Fibroblast of skin of abdomen (primary cell): ENCODE measurements around the gene TTC29.
"Not testable (repeated sequence)": the region's sequence is repeated elsewhere in the genome, so short reads cannot be mapped to it uniquely, and the experiment has no call there.

Source experiments
- DNase-seq: peaks from one replicate; pipeline ENCODE4 v3.0.0-alpha.2; 2013

TTC29 gene

DNA sequence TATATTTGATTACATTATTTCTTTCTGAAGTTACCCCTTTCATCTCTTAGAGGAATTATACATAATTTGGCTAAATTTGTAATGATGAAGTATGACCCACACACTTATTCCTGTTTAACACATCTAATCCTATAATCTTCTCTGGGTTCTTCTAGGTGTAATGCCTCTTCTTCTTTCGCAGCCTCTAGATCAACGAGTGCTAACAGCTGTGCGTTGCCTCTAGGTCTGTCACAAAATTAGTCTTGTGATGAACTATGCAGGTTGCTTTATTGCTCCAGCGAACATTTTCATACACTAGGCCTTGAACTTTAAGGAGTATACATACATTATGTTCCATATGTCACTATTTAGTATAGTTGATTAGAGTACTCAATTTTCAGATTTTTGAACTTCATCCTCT is 89.9 kb downstream of the TTC29 start:
- no peak for DNase-seq

DNA sequence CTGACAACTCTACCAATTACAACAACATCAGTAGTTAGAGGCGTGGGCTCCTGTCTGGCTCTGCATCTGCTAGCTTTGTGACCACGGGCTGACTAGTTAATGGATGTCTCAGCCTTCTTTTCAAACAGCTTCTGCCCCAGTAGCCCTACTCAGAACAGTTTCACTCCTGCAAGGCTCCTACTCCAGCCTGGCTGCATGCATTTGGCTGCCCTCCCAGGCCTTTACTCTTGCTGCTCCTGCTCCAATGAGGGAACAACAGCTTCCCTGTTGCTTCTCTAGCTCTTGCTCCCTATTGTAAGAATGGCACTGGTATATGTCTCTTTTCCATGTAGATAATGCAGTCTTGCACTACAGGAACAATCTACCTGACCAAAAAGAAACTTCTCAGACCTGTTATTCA is 93.3 kb downstream of the TTC29 start:
- no peak for DNase-seq

DNA sequence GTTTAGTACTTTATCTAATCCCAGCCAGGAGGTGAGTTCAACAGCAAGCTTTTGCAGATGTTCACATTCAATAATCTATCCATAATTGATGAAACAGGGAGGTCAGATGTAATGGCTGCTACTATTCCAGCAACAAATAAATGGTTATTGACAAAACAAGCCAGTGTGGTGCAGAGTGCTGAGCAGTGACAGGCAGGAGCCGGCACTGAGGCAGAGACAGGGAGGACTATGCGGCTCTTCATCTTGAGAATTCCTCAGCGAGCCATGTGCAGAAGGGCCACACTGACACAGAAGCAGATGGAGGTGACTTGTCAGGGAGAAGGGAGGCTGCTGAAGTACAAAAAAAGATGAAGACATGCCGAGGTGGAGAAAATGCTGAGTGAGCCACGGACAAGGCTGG is 98.3 kb downstream of the TTC29 start:
- DNase-seq, result no peak

DNA sequence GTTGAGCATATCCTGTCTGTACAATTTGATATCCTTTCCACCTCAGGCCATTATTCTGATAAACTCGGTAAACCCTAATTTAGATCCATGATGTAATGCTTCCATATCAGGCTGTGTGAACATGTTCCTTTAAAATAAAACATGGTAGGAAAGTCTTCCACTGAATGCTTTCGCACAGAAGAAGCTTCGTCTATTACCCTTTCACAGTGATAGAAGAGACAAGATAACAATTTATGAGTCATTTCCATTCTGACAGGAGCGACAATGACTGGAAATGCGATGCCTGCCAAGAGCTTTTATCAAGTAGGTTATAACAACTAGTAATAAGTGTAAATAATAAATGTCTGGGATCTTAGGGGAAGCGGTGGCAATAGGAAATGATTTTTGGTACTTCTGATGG is 98.8 kb downstream of the TTC29 start:
- no peak for DNase-seq

DNA sequence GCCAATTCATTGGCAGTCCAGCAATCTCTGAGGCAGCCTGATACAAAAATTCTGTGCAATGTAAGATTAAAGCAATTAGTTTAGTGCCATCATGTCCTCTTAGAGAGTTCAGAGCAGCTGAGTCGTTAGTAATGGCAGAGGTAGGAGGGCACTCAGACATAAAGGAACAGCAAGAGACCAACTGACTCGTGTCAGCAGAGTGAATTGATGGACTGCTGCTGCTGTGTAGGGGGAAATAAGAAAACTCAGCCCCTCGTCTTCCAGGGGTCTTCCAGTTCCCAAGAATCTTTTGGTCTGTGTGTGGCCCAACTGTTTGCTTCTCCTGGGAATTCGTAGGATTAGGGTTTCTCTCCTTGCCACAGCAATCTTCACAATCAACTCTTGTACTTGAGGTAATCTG is 100.9 kb downstream of the TTC29 start:
- no peak for DNase-seq

DNA sequence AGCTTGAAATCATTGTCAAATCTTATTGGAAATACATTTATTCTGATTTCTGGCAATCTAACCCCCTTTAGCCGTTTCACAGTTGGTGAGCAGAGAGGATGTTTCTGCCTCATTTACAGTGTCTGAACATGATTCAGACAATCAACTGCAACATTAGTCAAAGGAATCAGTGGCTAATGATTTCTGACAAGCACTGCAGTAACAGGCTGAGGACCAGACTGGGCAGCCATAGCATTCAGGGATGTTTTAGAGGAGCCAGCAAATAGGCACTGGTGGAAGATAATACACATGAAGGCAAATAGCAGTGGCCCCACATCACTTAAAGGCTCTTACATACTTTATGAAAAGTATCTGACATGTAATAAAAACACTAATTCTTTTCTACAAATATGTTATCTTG is 102.8 kb downstream of the TTC29 start:
- DNase-seq, result no peak

DNA sequence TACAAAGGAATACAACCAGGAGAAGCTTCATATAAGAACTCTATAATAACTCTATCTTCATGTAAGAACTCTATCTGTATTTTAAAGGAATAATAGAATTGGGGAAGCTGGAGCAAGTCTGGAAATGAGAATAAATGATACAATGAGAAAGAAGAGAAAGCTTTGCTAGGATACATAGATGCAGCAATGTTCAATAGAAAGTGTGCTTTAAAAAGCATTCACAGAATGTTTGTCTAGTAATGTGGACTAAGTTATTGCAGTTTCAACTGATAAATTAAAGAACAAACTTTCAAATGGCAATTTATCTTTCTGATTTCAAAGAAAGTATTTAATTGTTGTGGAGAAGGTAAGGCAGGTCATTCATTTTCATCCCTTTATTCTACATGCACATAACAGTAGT is 104.9 kb downstream of the TTC29 start:
- DNase-seq, result no peak

DNA sequence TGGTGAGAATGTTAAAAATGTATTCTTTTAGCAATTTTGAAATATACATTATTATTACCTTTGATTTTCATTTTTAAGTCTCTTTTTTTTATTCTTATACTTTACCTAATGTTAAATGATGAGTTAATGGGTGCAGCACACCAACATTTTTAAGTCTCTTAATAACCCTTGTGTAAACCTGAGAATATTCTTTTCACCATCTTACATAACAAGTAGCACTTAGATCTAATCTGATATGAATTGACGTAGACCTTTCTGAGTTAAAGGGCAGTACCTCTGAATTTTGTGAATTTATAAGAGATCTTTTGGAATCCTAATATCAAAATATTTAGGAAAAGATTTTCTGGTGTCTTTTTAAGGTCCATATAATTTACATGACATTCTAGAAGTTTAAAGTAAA is 110.6 kb downstream of the TTC29 start:
- DNase-seq, result no peak

DNA sequence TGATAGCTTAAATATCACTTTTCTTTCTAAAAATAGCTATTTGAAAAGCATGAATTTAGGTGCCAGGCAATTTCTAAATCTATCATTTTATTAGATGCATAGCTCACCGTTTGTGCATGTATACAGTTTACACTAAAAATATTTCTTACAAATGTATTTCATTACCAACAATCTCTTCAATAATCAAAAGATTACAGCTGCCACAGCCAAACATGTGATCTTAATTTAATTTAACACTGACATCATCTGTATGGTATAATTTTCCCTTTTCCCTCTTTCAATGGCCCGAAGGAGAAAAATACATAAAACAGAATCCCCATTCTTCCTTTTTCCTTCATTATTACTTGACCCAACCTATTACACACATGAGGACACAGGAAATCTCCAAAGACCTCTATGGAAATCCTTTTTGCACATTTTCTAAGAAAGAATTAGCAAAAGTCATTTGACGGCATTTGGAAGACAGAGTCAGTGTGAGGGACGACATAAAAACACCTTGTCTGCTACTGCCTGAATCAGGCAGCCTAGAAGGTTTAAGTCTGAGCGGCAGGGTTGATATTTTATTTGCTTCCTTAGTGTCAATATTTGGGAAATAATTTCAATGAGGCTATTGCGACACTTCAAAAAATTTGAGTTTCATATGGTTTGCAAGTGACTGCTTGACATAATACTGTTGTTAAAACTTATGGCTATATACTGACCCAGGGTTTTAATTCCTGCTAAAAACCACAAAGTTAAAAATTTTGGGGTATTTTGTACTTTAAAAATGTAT is 111.2 kb downstream of the TTC29 start:
- DNase-seq, result no peak

DNA sequence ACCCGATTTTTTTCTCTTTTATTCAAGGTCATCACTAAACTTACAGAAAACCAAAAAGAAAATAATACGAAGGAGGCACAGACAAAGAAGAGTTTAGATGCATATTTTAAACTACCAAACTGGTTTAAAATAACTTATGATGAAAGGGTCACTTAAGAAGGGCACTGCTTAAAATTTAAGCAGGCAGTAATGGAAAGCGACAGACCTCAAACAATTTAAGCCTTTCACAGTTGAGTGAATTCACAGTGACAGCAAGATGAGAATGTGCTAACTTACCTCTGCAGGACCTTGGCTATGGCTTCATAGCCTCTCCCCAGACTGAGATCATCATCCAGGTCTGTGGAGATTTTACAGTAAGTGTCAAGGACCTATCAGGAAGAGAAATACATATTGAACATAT is 112.1 kb downstream of the TTC29 start:
- no peak for DNase-seq

DNA sequence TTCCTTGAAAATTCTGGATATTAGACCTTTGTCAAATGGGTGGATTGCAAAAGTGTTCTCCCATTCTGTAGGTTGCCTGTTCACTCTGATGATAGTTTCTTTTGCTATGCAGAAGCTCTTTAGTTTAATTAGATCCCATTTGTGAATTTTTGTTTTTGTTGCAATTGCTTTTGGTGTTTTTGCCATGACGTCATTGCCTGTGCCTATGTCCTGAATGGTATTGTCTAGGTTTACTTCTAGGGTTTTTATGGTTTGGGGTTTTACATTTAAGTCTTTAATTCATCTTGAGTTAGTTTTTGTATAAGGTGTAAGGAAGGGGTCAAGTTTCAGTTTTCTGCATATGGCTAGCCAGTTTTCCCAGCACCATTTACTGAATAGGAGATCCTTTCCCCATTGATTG is 122.7 kb downstream of the TTC29 start:
- DNase-seq, result not testable (repeated sequence)

DNA sequence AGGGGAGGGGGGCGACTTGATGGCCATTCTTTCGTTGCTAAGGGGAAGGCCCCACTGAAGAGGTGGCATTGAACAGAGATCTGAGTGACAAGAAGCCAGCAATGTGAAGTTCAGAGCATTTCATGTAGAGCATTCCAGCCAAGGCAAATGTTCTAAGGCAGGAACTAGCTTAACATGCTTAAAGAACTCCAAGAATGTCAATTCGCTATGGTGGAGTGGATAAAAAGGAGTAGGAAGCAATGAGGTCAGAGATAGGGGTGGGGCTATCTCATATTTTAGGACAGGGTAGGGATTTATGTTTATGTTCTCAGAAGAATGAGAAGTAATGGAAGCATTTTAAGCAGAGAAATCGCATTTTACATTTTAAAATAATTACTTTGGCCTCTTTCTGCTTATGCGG is 130.9 kb downstream of the TTC29 start:
- DNase-seq, result no peak

DNA sequence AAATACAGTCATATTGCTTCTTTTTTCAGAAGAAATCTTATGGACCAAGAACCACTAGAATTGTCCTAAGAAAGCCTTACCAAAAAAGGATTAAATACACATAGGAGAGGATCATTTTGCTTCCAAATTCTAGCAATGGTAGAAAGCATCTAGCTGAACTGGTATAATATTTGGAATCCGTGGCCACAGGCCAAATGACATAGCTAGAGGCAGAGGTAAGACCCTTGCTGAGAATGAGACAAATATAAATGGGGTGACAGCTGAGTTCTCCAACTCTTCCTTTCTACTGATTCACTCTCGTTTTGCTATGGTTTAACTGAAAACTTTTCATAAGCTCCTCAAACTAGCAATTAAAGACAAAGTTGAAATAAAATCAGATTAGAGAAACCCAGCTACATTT is 150.0 kb downstream of the TTC29 start:
- DNase-seq, result no peak

DNA sequence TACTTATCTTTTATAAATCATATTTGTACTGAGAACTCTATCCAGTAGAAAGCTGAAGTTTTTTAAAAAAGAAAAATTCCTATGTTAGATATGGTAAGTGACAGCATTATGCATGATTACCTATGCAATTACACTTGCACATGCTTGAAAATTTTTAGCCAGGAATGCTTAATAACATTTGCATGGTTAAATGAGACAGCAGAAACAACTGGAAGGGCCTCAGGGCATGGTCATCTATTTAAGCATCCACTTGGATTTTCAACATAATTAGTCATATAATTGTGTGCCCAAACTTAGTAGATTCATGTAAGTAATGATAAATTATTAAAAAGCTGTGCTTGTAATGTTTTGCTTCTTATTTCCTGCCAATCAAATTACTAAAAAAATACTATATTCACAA is 151.9 kb downstream of the TTC29 start:
- no peak for DNase-seq

DNA sequence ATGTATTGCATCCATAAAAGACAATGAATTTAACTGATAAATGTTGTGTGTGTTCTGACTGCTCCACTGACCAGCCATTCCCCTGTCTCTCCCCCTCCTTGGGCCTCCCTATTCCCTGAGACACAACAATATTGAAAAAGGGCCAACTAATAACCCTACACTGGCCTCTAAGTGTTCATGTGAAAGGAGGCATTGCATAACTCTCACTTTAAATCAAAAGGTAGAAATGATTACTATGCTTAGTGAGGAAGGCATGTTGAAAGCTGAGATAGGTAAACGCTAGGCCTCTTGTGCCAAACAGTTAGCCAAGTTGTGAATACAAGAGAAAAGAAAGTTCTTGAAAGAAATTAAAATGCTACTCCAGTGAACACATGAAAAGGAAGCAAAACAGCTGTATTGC is 154.2 kb downstream of the TTC29 start:
- DNase-seq, result no peak

DNA sequence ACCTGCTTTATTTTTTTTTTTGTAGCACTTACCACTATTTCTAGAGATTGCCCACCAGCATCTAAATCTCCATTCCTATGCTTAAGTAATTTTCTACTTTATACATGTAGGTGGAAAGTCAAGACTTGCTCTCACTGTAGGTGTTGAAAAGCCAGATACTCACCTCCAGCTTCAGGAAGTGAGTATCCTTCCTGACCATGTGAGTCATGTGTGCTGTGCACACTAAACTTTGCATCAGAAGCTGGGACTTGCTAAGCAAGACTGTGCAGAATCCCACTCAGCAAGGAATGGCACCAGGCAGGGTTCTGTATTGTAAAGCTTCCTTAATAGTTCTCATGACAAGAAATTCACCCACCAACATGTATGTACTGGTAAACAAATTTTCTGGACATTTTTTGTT is 155.1 kb downstream of the TTC29 start:
- DNase-seq, result no peak

DNA sequence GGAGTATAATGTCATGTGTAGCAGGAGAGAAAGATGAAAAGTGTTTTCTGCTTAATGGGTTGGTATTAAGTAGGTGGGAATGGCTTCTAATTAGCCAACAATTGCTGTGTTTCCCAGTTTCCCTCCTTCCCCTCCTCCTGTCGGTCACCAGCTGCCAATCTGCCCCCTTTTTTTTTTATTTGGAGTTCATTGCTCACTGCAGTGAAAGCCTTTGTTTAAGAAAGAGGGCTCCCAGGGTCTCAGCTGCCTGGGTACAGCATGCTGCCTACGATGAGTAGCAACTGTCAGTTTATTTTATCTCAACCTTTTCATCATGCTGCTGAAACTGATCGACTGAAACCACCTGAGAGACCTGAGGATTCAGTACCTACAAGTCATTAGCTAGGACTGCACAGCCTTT is 157.9 kb downstream of the TTC29 start:
- DNase-seq, result no peak

DNA sequence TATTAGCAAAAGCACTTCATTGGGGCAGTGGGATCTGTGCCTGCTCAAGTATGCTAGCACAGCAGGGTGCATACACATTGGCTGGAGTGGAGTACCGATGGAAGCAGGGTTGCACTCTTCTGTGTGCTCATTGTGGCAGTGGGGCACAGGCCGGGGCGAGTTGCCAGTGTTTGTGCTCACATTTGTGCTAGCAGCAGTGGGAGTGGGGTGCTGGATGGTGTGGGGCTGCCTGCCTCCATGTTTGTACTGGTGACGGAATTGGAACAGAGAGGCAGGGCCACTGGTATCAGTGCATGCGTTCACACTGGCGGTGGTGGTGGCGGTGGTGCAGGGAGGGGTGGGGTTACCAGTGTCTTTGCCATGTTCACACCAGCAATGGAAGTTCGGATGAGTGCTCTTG is 169.0 kb downstream of the TTC29 start:
- DNase-seq, result no peak

DNA sequence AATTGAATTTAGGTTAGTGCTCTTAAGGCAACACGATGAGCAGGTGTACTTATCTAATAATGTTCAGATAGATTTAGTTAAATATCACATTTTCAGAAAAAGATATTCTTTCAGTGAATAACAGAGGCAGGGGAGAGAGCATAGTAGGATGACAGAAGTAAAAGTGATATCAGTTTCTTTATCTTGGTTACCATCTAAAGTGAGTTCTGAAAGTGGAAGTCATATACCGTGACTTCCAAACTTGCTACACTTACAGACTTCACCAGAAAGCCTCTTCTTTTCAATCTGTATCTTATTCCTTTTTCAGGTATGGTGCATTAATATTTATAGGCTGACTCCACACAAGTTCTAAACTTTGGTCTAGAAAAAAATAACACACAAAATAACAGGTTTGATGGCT is 182.1 kb downstream of the TTC29 start:
- DNase-seq, result no peak

DNA sequence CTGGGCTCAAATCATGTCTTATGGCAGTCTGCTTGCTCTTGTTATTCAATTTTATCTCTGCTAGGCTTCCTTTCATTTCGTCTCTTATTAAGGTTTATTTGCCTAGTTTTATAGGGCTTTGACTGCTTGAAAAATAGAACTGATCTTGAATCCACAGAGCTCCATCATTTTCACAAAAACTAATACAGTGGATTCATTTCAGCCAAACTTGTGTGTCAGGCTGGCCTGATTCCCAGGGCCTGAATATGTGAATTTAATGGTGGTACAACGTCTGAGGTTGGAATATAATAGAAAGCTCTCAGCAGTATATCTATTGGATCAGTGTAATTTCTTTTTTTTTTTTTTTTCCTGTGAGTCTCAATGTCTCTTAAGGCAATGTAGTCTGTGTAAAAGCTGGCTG is 183.6 kb downstream of the TTC29 start:
- no peak for DNase-seq

DNA sequence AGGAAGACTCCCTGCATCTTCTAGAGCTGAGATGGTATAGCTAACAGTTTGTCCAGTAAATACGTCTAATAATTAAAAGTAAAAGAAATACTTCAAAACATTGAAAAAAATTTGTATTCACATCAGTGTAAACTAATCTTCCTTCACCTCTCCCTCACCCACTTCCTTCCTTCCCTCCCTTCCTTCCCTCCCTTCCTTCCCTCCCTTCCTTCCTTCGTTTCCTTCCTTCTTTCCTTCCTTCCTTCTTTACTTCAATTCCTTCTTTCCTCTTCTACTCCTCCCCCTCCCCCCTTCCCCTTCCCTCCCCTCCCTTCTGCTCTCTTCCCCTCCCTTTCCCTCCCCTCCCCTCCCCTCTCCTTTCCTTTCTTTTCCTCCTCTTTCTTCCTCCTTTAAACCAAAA is 203.2 kb downstream of the TTC29 start:
- no peak for DNase-seq

DNA sequence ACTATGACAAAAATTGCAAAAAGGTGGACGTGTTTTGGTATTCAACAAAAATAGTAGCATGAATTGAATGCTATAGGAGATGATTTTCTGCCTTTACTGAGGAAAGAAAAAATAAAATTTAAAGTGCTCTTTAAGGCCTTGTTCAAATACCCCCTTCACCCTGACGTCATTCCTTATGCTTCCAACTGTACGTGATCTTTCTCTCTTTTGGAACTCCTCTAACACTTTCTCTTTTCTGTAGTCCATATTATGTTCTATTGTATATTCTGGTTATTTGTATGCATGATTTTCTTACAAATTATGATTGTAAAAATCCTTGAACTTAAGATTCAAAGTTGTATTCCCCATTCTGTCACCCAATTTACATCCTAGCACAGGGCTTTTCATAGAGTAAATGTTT is 206.5 kb downstream of the TTC29 start:
- no peak for DNase-seq

DNA sequence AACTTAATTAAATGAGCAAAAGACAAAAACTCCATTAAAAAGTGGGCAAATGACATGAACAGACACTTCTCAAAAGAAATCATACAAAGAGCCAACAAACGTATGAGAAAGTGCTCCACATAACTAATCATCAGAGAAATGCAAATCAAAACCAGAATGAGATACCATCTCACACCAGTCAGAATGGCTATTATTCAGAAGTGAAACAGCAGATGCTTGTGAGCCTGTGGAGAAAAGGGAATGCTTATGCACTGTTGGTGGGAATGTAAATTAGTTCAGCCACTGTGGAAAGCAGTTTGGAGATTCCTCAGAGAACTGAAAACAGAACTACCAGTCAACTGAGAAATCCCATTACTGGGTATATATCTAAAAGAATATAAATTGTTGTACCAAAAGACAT is 222.1 kb downstream of the TTC29 start:
- not testable (repeated sequence) for DNase-seq

DNA sequence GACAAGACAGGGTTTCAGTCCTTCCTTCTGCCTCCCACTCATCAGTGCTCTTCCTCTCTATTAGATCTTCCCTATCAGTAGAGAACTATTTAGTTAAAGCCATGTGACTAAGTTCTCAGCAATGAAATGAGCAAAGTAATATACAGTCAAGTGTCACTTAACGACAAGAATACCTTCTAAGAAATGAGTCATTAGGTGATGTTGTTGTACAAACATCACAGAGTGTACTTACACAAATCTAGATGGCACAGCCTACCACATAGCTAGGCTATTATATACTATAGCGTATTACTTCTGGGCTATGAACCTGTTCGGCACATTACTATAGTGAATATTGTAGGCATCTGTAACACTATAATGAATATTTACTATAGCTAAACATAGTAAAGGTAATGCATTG is 235.7 kb downstream of the TTC29 start:
- DNase-seq, result no peak

DNA sequence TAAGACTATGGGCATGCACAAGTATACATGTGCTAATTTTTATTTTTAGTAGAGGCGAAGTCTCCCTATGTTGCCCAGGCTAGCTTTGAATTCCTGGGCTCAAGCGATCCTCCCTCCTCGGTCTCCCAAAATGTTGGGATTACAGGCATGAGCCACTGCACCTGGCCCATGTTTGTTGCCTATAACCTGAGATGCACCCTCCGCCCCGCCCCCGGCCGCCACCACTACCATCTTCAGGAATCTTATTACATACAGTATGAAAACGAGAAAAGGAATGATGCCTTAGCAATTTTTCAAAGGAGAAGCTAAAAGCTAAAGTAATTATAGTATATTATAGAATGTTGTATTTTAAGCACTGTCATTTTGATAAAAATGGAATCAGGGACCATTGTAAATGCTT is 245.8 kb downstream of the TTC29 start:
- DNase-seq, result no peak
